Heart right ventricle (tissue), 16 donors: ENCODE data around the gene RAB32. TPM values are rescaled to one million over a fixed set of nuclear protein-coding genes. Genes with fewer than 3 reads are reported as not detected.

Experiments used
- ATAC-seq, 8 donors: fragments of 200-7000 bp; cut with Tn5 transposase; one replicate each; pipeline ENCODE4 v1.9.1; 2020; ENCODE audit warnings: mild to moderate bottlenecking in 8 of 8, moderate library complexity in 8 of 8, moderate number of reproducible peaks in 1 of 8
- DNase-seq, 2 donors: peaks; one replicate each; pipeline ENCODE4 v3.0.0-alpha.2; 2020
- H3K27ac ChIP-seq, 10 donors: fragments of 200-600 bp; sonication (generic) in 2 of 10; one replicate each; pipeline versions ENCODE4 v1.5.0 to v1.8.0; 2020 to 2022; ENCODE audit warnings: mild to moderate bottlenecking in 3 of 10
- H3K27me3 ChIP-seq, 7 donors: fragments of 200-600 bp; one replicate each; pipeline ENCODE4 v1.8.0; 2021 to 2022; ENCODE audit warnings: mild to moderate bottlenecking in 2 of 7
- H3K36me3 ChIP-seq, 9 donors: fragments of 200-600 bp; sonication (generic) in 1 of 9; one replicate each; pipeline versions ENCODE4 v1.5.0 to v1.8.0; 2020 to 2022; ENCODE audit warnings: mild to moderate bottlenecking in 2 of 9
- H3K4me1 ChIP-seq, 9 donors: fragments of 200-600 bp; sonication (generic) in 1 of 9; one replicate each; pipeline versions ENCODE4 v1.5.0 to v1.8.0; 2020 to 2022; ENCODE audit warnings: mild to moderate bottlenecking in 4 of 9
- H3K4me3 ChIP-seq, 10 donors: fragments of 200-600 bp; sonication (generic) in 2 of 10; one replicate each; pipeline versions ENCODE4 v1.5.0 to v1.8.0; 2020 to 2022; ENCODE audit warnings: mild to moderate bottlenecking in 7 of 10, moderate library complexity in 2 of 10
- H3K9me3 ChIP-seq, 11 donors: fragments of 200-600 bp in 10 of 11; sonication (generic) in 2 of 11; one replicate each; pipeline versions ENCODE4 v1.5.0 to v1.8.0; 2013 to 2022; ENCODE audit warnings: mild to moderate bottlenecking in 2 of 11, control low read depth in 1 of 11, moderate library complexity in 1 of 11
- WGBS, 2 donors: extraction: QIAGEN DNeasy Blood & Tissue Kit; methylation state at CpG; one replicate each; pipeline ENCODE4 v1.1.7; 2013; ENCODE audit warnings: inconsistent platforms in 1 of 2; 5-methylcytosine and 5-hydroxymethylcytosine counted together
- intact Hi-C, 10 donors: fragments of 100-400 bp; cut with DNase I; formaldehyde crosslinking; loops; one replicate each; pipeline versions ENCODE4 v1.11.1 to v1.14.2; 2022
- polyA plus RNA-seq, 2 donors: library from polyadenylated mRNA; stranded (reverse); fragments of 200-250 nt; gene quantifications; one replicate each; pipeline ENCODE4 v1.2.3, GENCODE V29; 2013
- total RNA-seq, 10 donors: library from RNA; stranded (reverse); fragmentation: NEBNext Ultra II Directional in 3 of 10; extraction: Animal tissue kit (Norgen Biotek cat#: 25700) in 3 of 10; gene quantifications; one replicate each; pipeline versions ENCODE4 v1.2.1 to v1.2.4, GENCODE V29; 2021 to 2023
- TF ChIP-seq, protein P1 (sequence below), 9 donors: fragments of 200-600 bp; sonication (generic) in 2 of 9; IDR thresholded peaks; one replicate each; pipeline versions ENCODE4 v1.5.0 to v1.8.0; 2021 to 2022; ENCODE audit warnings: antibody characterized with exemption in 9 of 9, mild to moderate bottlenecking in 5 of 9, moderate library complexity in 1 of 9
- donor health status: Arrhythmogenic right ventricular cardiomyopathy.
- donor health status: ischemic (EF 13 %, LVEDD 7.1; RV severe dilation, severe dysfunction).
- donor health status: healthy with polysubstance abuse.
- donor health status: DM: no; HTN: yes; CAD: no.
- donor health status: DM: no; HTN: no; CAD: no.
- donor health status: ischemic (EF 25% LVEDD 6.9; RV normal size, moderate dysfunction).
- donor health status: ischemic (EF 25% LVEDD 5.7; RV mildly dilated, moderate dysfunction).
- donor health status: healthy.
- donor health status: DM: yes; HTN: yes; CAD: no.
- donor health status: Ischemic cardiomyopathy.
- donor health status: ischemic (EF 35%, LVEDD 5.7; RV mildly dilated, moderate dysfunction).
- donor health status: nonischemic (EF 11% LVEDD 7.7; RV severe dilation, severe dysfunction).
- donor health status: DM: yes; HTN: yes; CAD: no.
- donor health status: PGD.
- donor health status: ischemic (EF 29% LVEDD 5.4; RV normal size, mild dysfunction).
- donor health status: nonischemic (EF 23%, LVEDD 6.1; RV moderate dilation, normal function).

Gene RAB32
- total and polyA plus RNA-seq, 12 donors, result 1.6 to 14.5 (median 4.2) TPM

DNA sequence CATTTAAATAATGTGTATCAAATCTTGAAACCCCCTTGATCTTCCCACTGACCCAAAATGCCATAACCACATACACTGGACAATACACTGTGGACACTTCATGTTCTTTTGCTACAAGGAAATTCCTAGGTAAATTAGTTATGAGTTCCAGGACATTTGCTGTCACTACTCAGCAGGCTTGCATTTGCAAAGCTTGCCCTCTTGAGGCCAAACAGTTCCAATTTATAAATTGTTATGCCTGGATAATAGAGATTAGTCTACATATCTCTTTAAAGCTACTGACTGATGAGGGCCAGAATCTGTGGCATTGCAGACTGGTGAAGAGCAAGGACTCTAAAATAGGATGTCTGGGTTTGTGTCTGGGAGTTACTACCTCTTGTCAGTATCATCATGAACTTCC, 17.4 kb upstream of the RAB32 start:
- intact Hi-C loops, result loop anchor here in 1 of 10 donors (5.0 kb wide), 1 partner anchor 484 kb away; no protein-coding TSS in a partner anchor
- Histone ChIP-seq H3K27me3 (no peaks in the 10 kb centered on the region), H3K4me3 (no peak overlapping the region), H3K36me3 (no peaks in the 10 kb centered on the region), H3K9me3 (peaks cover 0 to 12% (median 0%) of the 10 kb centered on the region in 11 donors), H3K4me1 (no peaks in the 10 kb centered on the region), H3K27ac (no peak overlapping the region)
- DNase-seq, result no peak
- TF ChIP-seq, protein P1, sequence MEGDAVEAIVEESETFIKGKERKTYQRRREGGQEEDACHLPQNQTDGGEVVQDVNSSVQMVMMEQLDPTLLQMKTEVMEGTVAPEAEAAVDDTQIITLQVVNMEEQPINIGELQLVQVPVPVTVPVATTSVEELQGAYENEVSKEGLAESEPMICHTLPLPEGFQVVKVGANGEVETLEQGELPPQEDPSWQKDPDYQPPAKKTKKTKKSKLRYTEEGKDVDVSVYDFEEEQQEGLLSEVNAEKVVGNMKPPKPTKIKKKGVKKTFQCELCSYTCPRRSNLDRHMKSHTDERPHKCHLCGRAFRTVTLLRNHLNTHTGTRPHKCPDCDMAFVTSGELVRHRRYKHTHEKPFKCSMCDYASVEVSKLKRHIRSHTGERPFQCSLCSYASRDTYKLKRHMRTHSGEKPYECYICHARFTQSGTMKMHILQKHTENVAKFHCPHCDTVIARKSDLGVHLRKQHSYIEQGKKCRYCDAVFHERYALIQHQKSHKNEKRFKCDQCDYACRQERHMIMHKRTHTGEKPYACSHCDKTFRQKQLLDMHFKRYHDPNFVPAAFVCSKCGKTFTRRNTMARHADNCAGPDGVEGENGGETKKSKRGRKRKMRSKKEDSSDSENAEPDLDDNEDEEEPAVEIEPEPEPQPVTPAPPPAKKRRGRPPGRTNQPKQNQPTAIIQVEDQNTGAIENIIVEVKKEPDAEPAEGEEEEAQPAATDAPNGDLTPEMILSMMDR (IDR thresholded peaks at IDR 0.05), result peak in 6 of 9 donors; percentile 27 to 43 (median 35)
- ATAC-seq, result no peak

- H3K9me3 ChIP-seq, result peaks cover 0 to 5% (median 0%) of the 10 kb centered on the region in 11 donors
- H3K4me3 ChIP-seq, result no peak overlapping the region
- ATAC-seq (no peak), DNase-seq (no peak)
- H3K4me1 ChIP-seq, result no peaks in the 10 kb centered on the region
- no peak overlapping the region for H3K27ac ChIP-seq
- intact Hi-C loops, result loop anchor here in 2 of 10 donors (10.0 kb wide), 2 partner anchors 162 to 172 kb away; no protein-coding TSS in a partner anchor
- H3K36me3 ChIP-seq, result no peaks in the 10 kb centered on the region
- TF ChIP-seq, protein P1 (IDR thresholded peaks at IDR 0.05), result no peak
- 96 to 98% methylated on average over 3 of the region's 3 CpGs for WGBS, 2 donors
- peaks cover 0 to 6% (median 0%) of the 10 kb centered on the region in 7 donors for H3K27me3 ChIP-seq
These were observed 10.9 kb upstream of the RAB32 start for GRCh38 chr6:146532702-146533101.

- H3K27me3 ChIP-seq, result no peaks in the 10 kb centered on the region
- ATAC-seq (no peak), DNase-seq (no peak)
- intact Hi-C loops, result loop anchor here in 4 of 10 donors (2.0 to 10.0 kb wide), 6 partner anchors 154 to 662 kb away; partner anchors contain the start of genes SHPRH (in 2 of the 4) and STXBP5 (in 1 of the 4)
- H3K4me3 ChIP-seq, result peak overlapping the region in 9 of 10 donors; percentile 77 to 86 (median 80)
- TF ChIP-seq, protein P1 (IDR thresholded peaks at IDR 0.05), result no peak
- peaks cover 0 to 37% (median 30%) of the 10 kb centered on the region in 9 donors for H3K4me1 ChIP-seq
- WGBS, 2 donors, result 59 to 60% methylated on average over 9 of the region's 9 CpGs
- H3K36me3 ChIP-seq, result no peaks in the 10 kb centered on the region
- no peaks in the 10 kb centered on the region for H3K9me3 ChIP-seq
- peak overlapping the region; percentile 84 to 98 (median 94) for H3K27ac ChIP-seq
These were observed 787 bp upstream of the RAB32 start for GRCh38 chr6:146542881-146543210.

DNA sequence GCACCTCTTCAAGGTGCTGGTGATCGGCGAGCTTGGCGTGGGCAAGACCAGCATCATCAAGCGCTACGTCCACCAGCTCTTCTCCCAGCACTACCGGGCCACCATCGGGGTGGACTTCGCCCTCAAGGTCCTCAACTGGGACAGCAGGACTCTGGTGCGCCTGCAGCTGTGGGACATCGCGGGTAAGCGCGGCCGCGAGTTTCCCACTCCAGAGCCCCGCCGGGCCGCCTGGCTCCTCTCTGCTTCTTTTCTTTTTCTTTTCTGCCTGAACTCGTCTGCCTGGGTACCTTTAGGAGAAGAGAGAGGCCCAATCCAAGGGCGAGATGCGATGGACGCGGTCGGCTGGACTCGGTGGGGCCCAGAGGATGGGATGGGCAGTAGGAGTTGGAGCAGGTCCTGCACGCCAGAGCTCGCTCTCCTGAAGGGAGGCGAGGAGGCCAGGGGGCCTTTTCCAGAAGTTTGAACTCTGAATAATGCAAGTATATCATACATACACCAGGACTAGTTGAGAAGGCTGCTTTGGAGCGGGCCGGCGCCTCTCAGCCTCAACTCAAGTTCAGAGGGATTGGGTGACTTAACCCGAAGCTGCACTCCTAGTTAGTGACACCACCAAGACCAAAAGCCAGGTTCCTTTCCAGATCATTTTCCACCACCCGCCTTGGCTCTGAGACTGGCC, 445 bp downstream of the RAB32 start:
- Histone ChIP-seq H3K4me3 (peak overlapping the region; percentile 77 to 86 (median 80)), H3K27ac (peak overlapping the region; percentile 84 to 98 (median 96)), H3K36me3 (peaks cover 0 to 1% (median 0%) of the 10 kb centered on the region in 9 donors), H3K9me3 (no peaks in the 10 kb centered on the region), H3K4me1 (peaks cover 0 to 49% (median 30%) of the 10 kb centered on the region in 9 donors), H3K27me3 (no peaks in the 10 kb centered on the region)
- 2 to 3% methylated on average over 32 to 33 of the region's 33 CpGs for WGBS, 2 donors
- intact Hi-C loops, result loop anchor here in 4 of 10 donors (2.0 to 10.0 kb wide), 6 partner anchors 153 to 661 kb away; partner anchors contain the start of genes SHPRH (in 2 of the 4) and STXBP5 (in 1 of the 4)
- peak; percentile 4 to 34 (median 14) for ATAC-seq
- peak in 1 of 2 donors; percentile 31 for DNase-seq
- TF ChIP-seq, protein P1 (IDR thresholded peaks at IDR 0.05), result no peak
